ENCODE results near the gene TRPM3. TPM values are rescaled to one million over a fixed set of nuclear protein-coding genes. Genes with fewer than 3 reads are reported as not detected.

The TRPM3 gene
- total and polyA plus RNA-seq, 2 of the 13 experiments (the other 11 are each of a cell fraction or from before 2014, with no cell fraction given): not detected

- no peak for TF ChIP-seq ZNF414 (CRISPR knock-in tag; IDR thresholded peaks at IDR 0.05)
- no peak for TF ChIP-seq SATB2 (CRISPR knock-in tag; IDR thresholded peaks at IDR 0.05)
- no peak for TF ChIP-seq TSC22D2 (CRISPR knock-in tag; IDR thresholded peaks at IDR 0.05; ENCODE audit: borderline replicate concordance)
- no peak for TF ChIP-seq DNMT3B (CRISPR knock-in tag; conservative IDR thresholded peaks at IDR 0.05)
- no peak for TF ChIP-seq NFYB (CRISPR knock-in tag; IDR thresholded peaks at IDR 0.05)
These were observed 582.4 kb downstream of the TRPM3 start (continued) for GRCh38 chr9:70539001-70539400.

GRCh38 chr9:70537084-70537483 lies 584.3 kb downstream of the TRPM3 start:
- Histone ChIP-seq H3K9ac (ENCODE audit: insufficient read depth, low read depth, low read length) (no peak overlapping the region), H3K27me3 (ENCODE audit: control insufficient read depth in 1 of 2, insufficient read depth in 2 of 2, low read length in 2 of 2) (no peaks in the 10 kb centered on the region), H3K9me3 (ENCODE audit: low read length) (no peaks in the 10 kb centered on the region), H3K79me2 (ENCODE audit: insufficient read depth, low read length) (no peaks in the 10 kb centered on the region), H3K4me1 (ENCODE audit: insufficient read depth, low read length) (no peaks in the 10 kb centered on the region), H3K4me2 (ENCODE audit: low read depth, low read length) (no peak overlapping the region), H3K27ac (ENCODE audit: extremely low read length, insufficient read depth, low read length) (no peak overlapping the region), H2AFZ (ENCODE audit: low read length) (no peak overlapping the region), H3K36me3 (replicated peaks in 1 of 2; ENCODE audit: control insufficient read depth in 1 of 2, insufficient read depth in 2 of 2, low read length in 2 of 2) (no peaks in the 10 kb centered on the region), H4K20me1 (ENCODE audit: insufficient read depth, low read length) (no peaks in the 10 kb centered on the region), H3K4me3 (replicated peaks in 1 of 3; ENCODE audit: insufficient read depth in 1 of 3, low read depth in 2 of 3, low read length in 3 of 3) (no peak overlapping the region)
- CTCF ChIA-PET (ENCODE audit: low intra/inter-chr PET ratio, low total read pairs): no interaction called here
- ATAC-seq (no peak), DNase-seq (ENCODE audit: low spot score) (no peak), FAIRE-seq (no peak)
- 69% methylated on average over 5 of the region's 21 CpGs for WGBS (ENCODE audit: low lambda C conversion rate)
- no peak for TF ChIP-seq AHDC1 (CRISPR knock-in tag; IDR thresholded peaks at IDR 0.05; ENCODE audit: borderline replicate concordance)
- no peak for TF ChIP-seq ARID5B (CRISPR knock-in tag; IDR thresholded peaks at IDR 0.05)
- no peak for TF ChIP-seq SUZ12 (IDR thresholded peaks at IDR 0.05; ENCODE audit: low read depth, low read length)
- no peak for TF ChIP-seq ZFP36L2 (CRISPR knock-in tag; IDR thresholded peaks at IDR 0.05)
- no peak for TF ChIP-seq RXRA (CRISPR knock-in tag; IDR thresholded peaks at IDR 0.05)
- TF ChIP-seq KDM6A (CRISPR knock-in tag; IDR thresholded peaks at IDR 0.05; ENCODE audit: low read depth): no peak
- intact Hi-C loops (cut with micrococcal nuclease; ENCODE audit: unreplicated experiment) (no loop called here), in situ Hi-C loops (cut with HindIII; ENCODE audit: extremely low pct_ligation_motif_present, low pct_unique_long_range_greater_than_20kb) (no loop called here)
- POLR2A ChIA-PET: no interaction called here
- BruUV-seq (replicated peaks): no TSS peak

Data from HepG2 (cell line).